ENCODE data around the gene TIGD7. TPM values are rescaled to one million over a fixed set of nuclear protein-coding genes. Genes with fewer than 3 reads are reported as not detected.

Gene TIGD7
- total RNA-seq, 4 donors from 2014 or later: 0.20 to 4.3 (median 2.5) TPM; not detected in 1

DNA sequence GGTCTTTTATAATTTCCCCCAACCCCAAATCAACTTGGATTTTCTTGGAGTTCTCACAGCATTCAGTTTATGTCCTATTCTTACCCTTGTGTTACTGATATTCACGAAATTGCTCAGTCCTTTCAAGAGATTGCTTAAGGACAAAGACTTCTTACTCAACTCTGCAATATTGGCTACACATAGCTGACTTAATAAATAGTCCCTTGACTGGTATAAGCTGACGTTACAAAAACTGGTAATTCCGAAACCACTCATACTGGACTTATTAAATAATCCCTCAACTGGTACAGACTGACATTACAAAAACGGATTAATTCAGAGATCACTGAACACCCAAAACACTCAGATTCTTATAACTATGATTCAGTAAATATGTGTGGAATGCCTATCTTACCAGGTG lies 860 bp downstream of the TIGD7 start:
- Histone ChIP-seq H3K27ac (peak overlapping the region in 3 of 4 donors; percentile 84 to 93 (median 89)), H3K4me1 (peaks cover 0 to 25% (median 3%) of the 10 kb centered on the region in 4 donors), H3K36me3 (peaks cover 0 to 50% (median 15%) of the 10 kb centered on the region in 4 donors), H3K9me3 (peaks cover 57 to 76% of the 10 kb centered on the region in 2 donors), H3K27me3 (no peaks in the 10 kb centered on the region), H3K4me3 (peak overlapping the region in 3 of 4 donors; percentile 55 to 81 (median 60))
- in situ Hi-C loops (cut with MboI; ENCODE audit: low pct_ligation_motif_present in 1 of 4, low pct_unique_long_range_greater_than_20kb in 1 of 4, low sequenced_read_pairs in 3 of 4) (loop anchor here in 1 of 4 donors (25.0 kb wide), 1 partner anchor 108 kb away; the partner anchor contains the start of genes ZNF174 and ZSCAN32), intact Hi-C loops (cut with DNase I; ENCODE audit: low total_unique reads) (no loop called here)
- no peak for DNase-seq
- WGBS, 2 donors (ENCODE audit: low coverage in 1 of 2): 80 to 81% methylated on average over 4 of the region's 4 CpGs
- TF ChIP-seq EP300 (IDR thresholded peaks at IDR 0.05; ENCODE audit: low read depth) (no peak), POLR2A (IDR thresholded peaks at IDR 0.05) (no peak), POLR2AphosphoS5 (IDR thresholded peaks at IDR 0.05) (no peak)
- TF ChIP-seq, protein P1, sequence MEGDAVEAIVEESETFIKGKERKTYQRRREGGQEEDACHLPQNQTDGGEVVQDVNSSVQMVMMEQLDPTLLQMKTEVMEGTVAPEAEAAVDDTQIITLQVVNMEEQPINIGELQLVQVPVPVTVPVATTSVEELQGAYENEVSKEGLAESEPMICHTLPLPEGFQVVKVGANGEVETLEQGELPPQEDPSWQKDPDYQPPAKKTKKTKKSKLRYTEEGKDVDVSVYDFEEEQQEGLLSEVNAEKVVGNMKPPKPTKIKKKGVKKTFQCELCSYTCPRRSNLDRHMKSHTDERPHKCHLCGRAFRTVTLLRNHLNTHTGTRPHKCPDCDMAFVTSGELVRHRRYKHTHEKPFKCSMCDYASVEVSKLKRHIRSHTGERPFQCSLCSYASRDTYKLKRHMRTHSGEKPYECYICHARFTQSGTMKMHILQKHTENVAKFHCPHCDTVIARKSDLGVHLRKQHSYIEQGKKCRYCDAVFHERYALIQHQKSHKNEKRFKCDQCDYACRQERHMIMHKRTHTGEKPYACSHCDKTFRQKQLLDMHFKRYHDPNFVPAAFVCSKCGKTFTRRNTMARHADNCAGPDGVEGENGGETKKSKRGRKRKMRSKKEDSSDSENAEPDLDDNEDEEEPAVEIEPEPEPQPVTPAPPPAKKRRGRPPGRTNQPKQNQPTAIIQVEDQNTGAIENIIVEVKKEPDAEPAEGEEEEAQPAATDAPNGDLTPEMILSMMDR (IDR thresholded peaks at IDR 0.05): no peak

DNA sequence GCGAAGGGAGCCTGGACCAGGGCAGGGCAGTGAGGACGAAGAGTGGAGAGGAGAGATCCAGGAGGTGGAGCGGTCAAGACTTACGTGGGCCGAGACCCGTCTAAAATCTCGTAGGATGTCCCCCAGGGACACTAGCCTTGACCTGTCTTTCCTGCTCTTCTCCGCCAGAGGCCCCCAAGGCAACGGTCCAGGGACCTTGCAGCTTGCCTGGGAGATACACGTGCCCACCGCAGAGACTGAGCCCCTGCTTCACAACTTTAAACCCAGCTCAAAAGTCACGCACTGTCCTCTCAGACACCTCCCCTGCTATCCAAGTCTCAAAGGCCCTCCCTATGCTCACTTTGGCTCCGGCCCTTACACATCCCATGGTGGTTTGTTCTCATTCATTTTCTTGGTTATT lies 9.4 kb downstream of the TIGD7 start:
- no peaks in the 10 kb centered on the region for H3K4me1 ChIP-seq
- H3K4me3 ChIP-seq: no peak overlapping the region
- no peaks in the 10 kb centered on the region for H3K27me3 ChIP-seq
- 88 to 94% methylated on average over 6 to 13 of the region's 13 CpGs for WGBS, 2 donors (ENCODE audit: low coverage in 1 of 2)
- DNase-seq: no peak
- intact Hi-C loops (cut with DNase I; ENCODE audit: low total_unique reads): no loop called here
- H3K9me3 ChIP-seq: peaks cover 53 to 93% of the 10 kb centered on the region in 2 donors
- TF ChIP-seq EP300 (IDR thresholded peaks at IDR 0.05; ENCODE audit: low read depth) (no peak), POLR2A (IDR thresholded peaks at IDR 0.05) (no peak), POLR2AphosphoS5 (IDR thresholded peaks at IDR 0.05) (no peak)
- TF ChIP-seq, protein P1 (IDR thresholded peaks at IDR 0.05): no peak
- peaks cover 0 to 50% (median 18%) of the 10 kb centered on the region in 4 donors for H3K36me3 ChIP-seq
- H3K27ac ChIP-seq: no peak overlapping the region
- in situ Hi-C loops (cut with MboI; ENCODE audit: low pct_ligation_motif_present in 1 of 4, low pct_unique_long_range_greater_than_20kb in 1 of 4, low sequenced_read_pairs in 3 of 4): loop anchor here in 1 of 4 donors (10.0 kb wide), 1 partner anchor 109 kb away; the partner anchor contains the start of genes ZNF174 and ZSCAN32

DNA sequence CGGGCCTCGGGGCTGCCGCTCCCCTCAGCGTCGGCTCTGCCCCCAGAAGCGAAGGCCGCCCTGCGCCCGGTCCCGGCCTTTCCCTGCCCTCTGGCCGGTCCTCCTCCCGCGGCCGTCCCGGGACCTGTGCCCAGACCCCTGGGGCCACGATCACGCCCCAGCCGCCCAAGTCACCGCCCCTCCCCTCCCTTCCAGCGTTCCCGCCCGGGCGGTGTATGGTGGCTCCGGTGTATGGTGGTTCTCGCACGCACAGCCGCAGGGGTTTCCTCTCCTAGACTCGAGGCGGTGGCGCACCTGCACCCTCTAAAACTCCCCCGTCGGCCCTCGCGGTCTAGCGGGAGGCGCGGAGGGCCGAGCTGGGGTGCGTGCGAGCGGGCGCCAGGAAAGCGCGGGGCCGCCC lies 10.0 kb downstream of the TIGD7 start:
- in situ Hi-C loops (cut with MboI; ENCODE audit: low pct_ligation_motif_present in 1 of 4, low pct_unique_long_range_greater_than_20kb in 1 of 4, low sequenced_read_pairs in 3 of 4): loop anchor here in 1 of 4 donors (10.0 kb wide), 1 partner anchor 110 kb away; the partner anchor contains the start of genes ZNF174 and ZSCAN32
- TF ChIP-seq, protein P1 (IDR thresholded peaks at IDR 0.05): no peak
- TF ChIP-seq EP300 (IDR thresholded peaks at IDR 0.05; ENCODE audit: low read depth) (no peak), POLR2AphosphoS5 (IDR thresholded peaks at IDR 0.05) (no peak), POLR2A (IDR thresholded peaks at IDR 0.05) (no peak)
- peaks cover 55 to 93% of the 10 kb centered on the region in 2 donors for H3K9me3 ChIP-seq
- no peak overlapping the region for H3K27ac ChIP-seq
- H3K36me3 ChIP-seq: peaks cover 0 to 51% (median 18%) of the 10 kb centered on the region in 4 donors
- DNase-seq: no peak
- no peak overlapping the region for H3K4me3 ChIP-seq
- WGBS, 2 donors (ENCODE audit: low coverage in 1 of 2): 79% methylated on average over 43 of the region's 45 CpGs; no CpG with 5 or more reads in 1 of the 2 donors
- intact Hi-C loops (cut with DNase I; ENCODE audit: low total_unique reads): no loop called here
- H3K4me1 ChIP-seq: no peaks in the 10 kb centered on the region
- no peaks in the 10 kb centered on the region for H3K27me3 ChIP-seq

DNA sequence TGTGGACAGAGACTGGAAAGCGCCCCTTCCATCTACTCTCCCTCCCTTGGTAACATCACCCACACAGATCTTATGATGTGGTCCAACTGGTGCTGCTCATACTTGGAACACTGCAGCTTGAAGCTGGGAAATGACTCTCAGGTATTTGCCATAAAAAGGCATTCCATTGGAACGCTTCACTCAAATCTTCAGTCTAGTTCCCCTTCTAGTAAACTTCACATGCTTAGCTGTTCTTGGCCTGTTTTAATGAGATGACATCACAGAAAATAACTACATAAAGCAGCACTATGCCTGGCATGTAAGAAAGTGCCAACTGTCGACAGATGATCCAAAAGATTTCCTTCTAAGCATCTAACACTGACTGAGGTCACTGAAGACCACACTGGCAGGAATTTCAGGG lies 12.6 kb downstream of the TIGD7 start:
- Histone ChIP-seq H3K4me3 (no peak overlapping the region), H3K4me1 (no peaks in the 10 kb centered on the region), H3K9me3 (peaks cover 67 to 99% of the 10 kb centered on the region in 2 donors), H3K36me3 (peaks cover 0 to 68% (median 28%) of the 10 kb centered on the region in 4 donors), H3K27ac (no peak overlapping the region), H3K27me3 (no peaks in the 10 kb centered on the region)
- intact Hi-C loops (cut with DNase I; ENCODE audit: low total_unique reads) (loop anchor here (5.0 kb wide), 1 partner anchor 165 kb away; no protein-coding TSS in a partner anchor), in situ Hi-C loops (cut with MboI; ENCODE audit: low pct_ligation_motif_present in 1 of 4, low pct_unique_long_range_greater_than_20kb in 1 of 4, low sequenced_read_pairs in 3 of 4) (loop anchor here in 1 of 4 donors (10.0 kb wide), 1 partner anchor 112 kb away; the partner anchor contains the start of genes ZNF174 and ZSCAN32)
- no peak for DNase-seq
- TF ChIP-seq, protein P1 (IDR thresholded peaks at IDR 0.05): no peak
- TF ChIP-seq EP300 (IDR thresholded peaks at IDR 0.05; ENCODE audit: low read depth): no peak
- no peak for TF ChIP-seq POLR2AphosphoS5 (IDR thresholded peaks at IDR 0.05)
- WGBS, 2 donors (ENCODE audit: low coverage in 1 of 2): 95 to 100% methylated on average over 1 to 3 of the region's 3 CpGs

All from transverse colon (tissue), 4 donors.